Brain microvascular endothelial cell (primary cell): ENCODE results near the gene RHO.

ENCODE experiments used
- DNase-seq: peaks from one replicate; pipeline ENCODE4 v3.0.0-alpha.2; 2020
- H3K27ac ChIP-seq: fragments of 250-450 bp; sonication (Bioruptor Pico); 2 replicates; pipeline ENCODE4 v1.5.1; 2020; ENCODE audit warnings: mild to moderate bottlenecking, moderate library complexity
- H3K27me3 ChIP-seq: fragments of 250-450 bp; sonication (Bioruptor Pico); replicated peaks from 2 replicates; pipeline ENCODE4 v1.5.1; 2020; ENCODE audit warnings: mild to moderate bottlenecking
- H3K36me3 ChIP-seq: fragments of 250-450 bp; sonication (Bioruptor Pico); replicated peaks from 2 replicates; pipeline ENCODE4 v1.5.1; 2020; ENCODE audit warnings: mild to moderate bottlenecking
- H3K4me3 ChIP-seq: 2 replicates; pipeline ENCODE4 v1.5.1; 2011; ENCODE audit warnings: low read depth, mild to moderate bottlenecking, control low read depth, low read length, moderate library complexity
- in situ Hi-C: cut with HindIII; loops from 2 replicates; pipeline ENCODE4 v1.10.0; 2017; ENCODE audit warnings: low sequenced_read_pairs, low pct_ligation_motif_present
- TF ChIP-seq, protein P1 (sequence below): IDR thresholded peaks from 2 replicates; pipeline ENCODE4 v1.5.1; 2011; ENCODE audit warnings: low read depth, mild to moderate bottlenecking, moderate library complexity, low read length, control low read depth, inconsistent platforms; ENCODE audit errors: missing control alignments

The RHO gene

DNA sequence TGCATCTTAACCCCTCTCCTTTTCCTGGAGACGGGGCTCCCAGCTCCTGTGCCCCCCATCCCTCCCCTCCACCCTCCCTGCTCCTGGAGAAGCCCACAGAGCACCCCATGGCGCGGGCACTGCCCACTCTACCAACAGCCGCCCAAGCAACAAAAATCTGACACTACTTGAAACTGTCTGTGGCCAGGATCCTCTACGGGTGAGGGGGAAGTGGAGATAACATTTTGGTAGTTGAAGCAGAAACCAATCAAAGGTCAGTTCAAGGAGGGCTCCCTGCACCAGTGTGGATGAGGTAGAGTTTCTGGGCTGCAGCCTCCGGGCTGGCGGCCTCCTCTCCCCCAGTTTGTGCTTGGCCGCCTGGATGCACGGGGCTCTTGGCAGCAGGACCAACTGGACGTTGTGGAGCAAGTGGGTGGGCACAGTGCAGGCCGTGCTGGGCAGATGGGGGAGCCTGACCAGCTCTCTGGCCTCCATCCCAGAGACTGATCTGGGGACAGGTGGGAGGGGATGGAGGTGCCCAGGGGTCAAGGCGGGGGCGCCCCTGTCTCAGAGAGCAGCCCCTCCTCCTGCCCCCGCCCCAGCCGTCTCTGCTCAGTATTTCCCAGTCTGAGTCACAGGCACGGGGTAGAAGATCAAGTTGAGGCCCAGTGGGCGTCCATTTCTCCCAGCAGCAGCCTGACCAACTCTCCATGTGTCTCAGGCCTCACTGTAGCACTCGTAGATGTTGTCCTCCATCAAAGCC, 27.3 kb downstream of the RHO start:
- Histone ChIP-seq H3K27ac (no peak overlapping the region), H3K36me3 (peaks cover 26% of the 10 kb centered on the region), H3K27me3 (no peaks in the 10 kb centered on the region), H3K4me3 (no peak overlapping the region)
- in situ Hi-C loops: no loop called here
- peak; percentile 27 for DNase-seq
- TF ChIP-seq, protein P1, sequence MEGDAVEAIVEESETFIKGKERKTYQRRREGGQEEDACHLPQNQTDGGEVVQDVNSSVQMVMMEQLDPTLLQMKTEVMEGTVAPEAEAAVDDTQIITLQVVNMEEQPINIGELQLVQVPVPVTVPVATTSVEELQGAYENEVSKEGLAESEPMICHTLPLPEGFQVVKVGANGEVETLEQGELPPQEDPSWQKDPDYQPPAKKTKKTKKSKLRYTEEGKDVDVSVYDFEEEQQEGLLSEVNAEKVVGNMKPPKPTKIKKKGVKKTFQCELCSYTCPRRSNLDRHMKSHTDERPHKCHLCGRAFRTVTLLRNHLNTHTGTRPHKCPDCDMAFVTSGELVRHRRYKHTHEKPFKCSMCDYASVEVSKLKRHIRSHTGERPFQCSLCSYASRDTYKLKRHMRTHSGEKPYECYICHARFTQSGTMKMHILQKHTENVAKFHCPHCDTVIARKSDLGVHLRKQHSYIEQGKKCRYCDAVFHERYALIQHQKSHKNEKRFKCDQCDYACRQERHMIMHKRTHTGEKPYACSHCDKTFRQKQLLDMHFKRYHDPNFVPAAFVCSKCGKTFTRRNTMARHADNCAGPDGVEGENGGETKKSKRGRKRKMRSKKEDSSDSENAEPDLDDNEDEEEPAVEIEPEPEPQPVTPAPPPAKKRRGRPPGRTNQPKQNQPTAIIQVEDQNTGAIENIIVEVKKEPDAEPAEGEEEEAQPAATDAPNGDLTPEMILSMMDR: no peak

DNA sequence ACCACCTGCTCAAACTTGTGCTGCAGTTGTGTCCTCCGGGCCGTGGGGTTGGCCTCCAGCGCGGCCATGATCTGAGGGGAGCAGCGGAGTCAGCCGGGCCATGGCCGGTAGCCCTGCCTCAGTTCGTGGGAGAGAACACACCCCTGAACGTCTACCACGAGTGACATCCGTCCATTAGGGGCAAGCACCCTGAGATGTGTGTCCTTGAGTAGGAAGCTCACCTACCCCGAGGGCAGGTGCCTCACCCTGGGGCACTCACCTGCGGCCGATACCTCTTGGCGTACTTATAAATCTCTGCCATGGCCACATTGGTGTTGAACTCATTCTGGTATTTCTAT, 27.9 kb downstream of the RHO start:
- Histone ChIP-seq H3K36me3 (peaks cover 26% of the 10 kb centered on the region), H3K27me3 (no peaks in the 10 kb centered on the region), H3K27ac (no peak overlapping the region), H3K4me3 (no peak overlapping the region)
- no peak for DNase-seq
- in situ Hi-C loops: no loop called here
- TF ChIP-seq, protein P1: no peak

DNA sequence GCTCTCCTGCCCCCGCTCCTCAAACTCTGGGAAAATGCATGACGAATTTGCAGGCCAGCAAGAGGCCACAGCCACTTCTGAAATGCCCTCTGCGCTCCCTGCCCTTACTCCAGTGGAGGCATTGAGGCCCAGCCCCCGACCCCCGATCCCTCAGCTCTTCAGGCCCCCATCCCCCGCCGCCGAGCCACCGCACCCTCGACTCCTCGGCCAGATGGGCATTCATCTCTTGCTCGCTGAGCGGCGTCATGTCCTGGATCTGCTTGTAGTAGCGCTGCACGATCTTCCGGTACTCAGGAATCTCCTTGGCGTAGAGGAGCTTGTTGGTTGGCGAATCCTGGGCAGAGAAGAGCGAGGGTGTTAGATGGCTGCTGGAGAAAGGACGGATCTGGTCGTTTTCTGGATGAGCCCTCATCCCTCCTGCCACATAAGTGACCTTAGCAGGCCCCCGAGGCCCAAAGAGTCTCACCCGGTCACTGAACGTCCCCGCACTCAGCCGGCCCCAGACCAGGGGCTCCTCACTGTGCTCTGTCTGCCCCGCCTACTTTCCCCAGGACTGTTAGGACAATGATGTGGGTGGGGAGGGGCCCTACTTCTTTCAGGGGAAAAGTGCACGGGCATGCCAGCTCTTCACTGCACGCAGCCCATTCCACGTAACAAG, 28.6 kb downstream of the RHO start:
- no peaks in the 10 kb centered on the region for H3K27me3 ChIP-seq
- in situ Hi-C loops: no loop called here
- peaks cover 29% of the 10 kb centered on the region for H3K36me3 ChIP-seq
- H3K4me3 ChIP-seq: no peak overlapping the region
- H3K27ac ChIP-seq: no peak overlapping the region
- TF ChIP-seq, protein P1: no peak
- no peak for DNase-seq

DNA sequence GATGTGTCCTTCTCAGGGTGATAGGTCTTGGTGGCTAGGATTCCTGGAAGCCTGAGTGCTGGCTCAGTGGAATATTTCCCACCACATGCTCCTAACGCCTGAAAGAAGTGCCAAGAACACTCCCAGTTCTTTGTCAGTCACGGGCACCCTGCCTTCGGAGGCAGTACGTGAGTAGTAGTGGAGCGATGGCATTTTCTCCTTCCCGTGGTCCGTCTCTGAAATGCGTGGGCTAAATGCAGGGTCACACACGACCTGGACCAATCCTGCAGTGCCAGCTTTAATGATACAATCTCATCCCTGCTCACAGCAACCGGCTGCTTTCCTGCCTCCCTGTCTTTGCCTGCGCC, 29.1 kb downstream of the RHO start:
- TF ChIP-seq, protein P1: no peak
- no peaks in the 10 kb centered on the region for H3K27me3 ChIP-seq
- in situ Hi-C loops: no loop called here
- no peak overlapping the region for H3K27ac ChIP-seq
- H3K4me3 ChIP-seq: no peak overlapping the region
- H3K36me3 ChIP-seq: peaks cover 34% of the 10 kb centered on the region
- no peak for DNase-seq

DNA sequence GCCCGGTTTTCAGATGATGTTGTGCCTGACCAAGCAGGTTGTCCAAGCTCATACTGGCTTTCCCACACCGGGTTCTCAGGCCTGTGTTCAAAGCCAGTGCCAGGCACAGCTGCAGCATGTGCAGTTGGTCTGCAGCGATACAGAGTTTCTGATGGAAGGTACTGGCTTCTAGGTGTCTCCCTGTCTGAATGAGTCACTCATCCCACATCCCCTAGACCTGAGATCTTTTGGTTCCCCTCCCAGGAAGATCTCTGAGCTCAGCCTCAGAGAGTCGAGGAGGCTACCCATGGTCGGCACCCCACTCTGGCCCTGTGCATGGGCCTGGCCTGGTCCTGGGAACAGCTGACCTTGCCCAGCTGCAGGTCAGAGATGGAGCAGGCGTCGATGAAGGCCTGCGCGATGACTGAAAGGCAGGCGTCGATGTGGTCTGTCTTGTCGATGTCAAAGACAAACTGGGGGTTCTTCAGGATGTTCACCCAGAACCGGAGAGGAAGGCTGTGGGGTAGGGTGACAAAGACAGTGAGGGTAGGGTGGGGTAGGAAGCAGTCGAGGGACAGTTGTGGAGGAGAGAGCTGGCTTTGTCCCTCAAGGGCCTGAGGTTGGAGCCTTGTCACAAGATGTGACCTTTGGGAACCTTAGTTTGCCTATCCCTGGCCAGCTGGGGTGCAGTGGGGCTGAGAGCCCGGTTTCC, 29.8 kb downstream of the RHO start:
- DNase-seq: no peak
- Histone ChIP-seq H3K4me3 (no peak overlapping the region), H3K36me3 (peaks cover 41% of the 10 kb centered on the region), H3K27me3 (no peaks in the 10 kb centered on the region), H3K27ac (no peak overlapping the region)
- in situ Hi-C loops: no loop called here
- TF ChIP-seq, protein P1: no peak
